ENCODE results near the gene BCLAF3.

Gene BCLAF3

DNA sequence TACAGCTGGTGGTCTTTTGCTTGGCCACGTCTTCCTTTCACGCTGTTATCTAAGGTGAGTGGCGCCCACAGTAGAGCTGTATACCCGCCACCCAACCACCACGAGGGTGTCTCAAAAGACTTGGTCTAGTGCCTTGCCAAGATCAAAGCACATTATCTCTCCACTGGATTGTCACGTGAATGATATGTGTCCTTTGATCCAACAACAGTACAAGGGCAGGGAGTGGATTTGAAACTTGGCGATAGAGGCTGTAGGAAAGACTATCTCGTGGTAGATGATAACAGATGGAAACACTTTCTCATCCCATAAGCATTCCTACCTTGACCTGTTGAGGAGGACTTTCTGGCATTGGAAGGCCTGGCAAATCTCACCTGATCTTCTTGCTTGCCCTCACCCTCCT lies 37.7 kb upstream of the BCLAF3 start:
- intact Hi-C loops (cut with DNase I; ENCODE audit: low total_unique reads) = no loop called here
- Histone ChIP-seq H3K27me3 (no peaks in the 10 kb centered on the region), H3K4me3 (no peak overlapping the region), H3K36me3 (no peaks in the 10 kb centered on the region), H3K27ac (no peak overlapping the region), H3K9me3 (no peaks in the 10 kb centered on the region), H3K4me1 (no peaks in the 10 kb centered on the region)
- TF ChIP-seq, protein P1, sequence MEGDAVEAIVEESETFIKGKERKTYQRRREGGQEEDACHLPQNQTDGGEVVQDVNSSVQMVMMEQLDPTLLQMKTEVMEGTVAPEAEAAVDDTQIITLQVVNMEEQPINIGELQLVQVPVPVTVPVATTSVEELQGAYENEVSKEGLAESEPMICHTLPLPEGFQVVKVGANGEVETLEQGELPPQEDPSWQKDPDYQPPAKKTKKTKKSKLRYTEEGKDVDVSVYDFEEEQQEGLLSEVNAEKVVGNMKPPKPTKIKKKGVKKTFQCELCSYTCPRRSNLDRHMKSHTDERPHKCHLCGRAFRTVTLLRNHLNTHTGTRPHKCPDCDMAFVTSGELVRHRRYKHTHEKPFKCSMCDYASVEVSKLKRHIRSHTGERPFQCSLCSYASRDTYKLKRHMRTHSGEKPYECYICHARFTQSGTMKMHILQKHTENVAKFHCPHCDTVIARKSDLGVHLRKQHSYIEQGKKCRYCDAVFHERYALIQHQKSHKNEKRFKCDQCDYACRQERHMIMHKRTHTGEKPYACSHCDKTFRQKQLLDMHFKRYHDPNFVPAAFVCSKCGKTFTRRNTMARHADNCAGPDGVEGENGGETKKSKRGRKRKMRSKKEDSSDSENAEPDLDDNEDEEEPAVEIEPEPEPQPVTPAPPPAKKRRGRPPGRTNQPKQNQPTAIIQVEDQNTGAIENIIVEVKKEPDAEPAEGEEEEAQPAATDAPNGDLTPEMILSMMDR (IDR thresholded peaks at IDR 0.05) = no peak
- no peak for DNase-seq

DNA sequence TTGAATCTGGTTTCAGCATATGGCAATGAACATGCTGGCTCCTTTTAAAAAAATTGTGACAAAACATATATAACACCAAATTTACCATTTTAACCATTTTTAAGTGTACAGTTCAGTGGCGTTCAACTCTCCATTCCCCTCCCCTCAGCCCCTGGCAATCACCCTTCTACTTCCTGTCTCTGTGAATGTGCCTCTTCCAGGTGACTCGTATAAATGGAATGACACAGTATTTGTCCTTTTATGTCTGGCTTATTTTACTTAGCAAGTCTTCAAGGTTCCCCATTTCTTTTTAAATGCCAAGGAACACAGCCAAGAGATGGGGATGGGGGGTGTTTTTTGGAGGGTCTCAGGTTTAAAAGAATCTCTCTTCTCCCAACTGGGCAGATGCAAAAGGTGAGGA lies 35.4 kb upstream of the BCLAF3 start:
- Histone ChIP-seq H3K4me1 (no peaks in the 10 kb centered on the region), H3K36me3 (no peaks in the 10 kb centered on the region), H3K27me3 (no peaks in the 10 kb centered on the region), H3K9me3 (no peaks in the 10 kb centered on the region), H3K4me3 (no peak overlapping the region), H3K27ac (no peak overlapping the region)
- intact Hi-C loops (cut with DNase I; ENCODE audit: low total_unique reads) = no loop called here
- TF ChIP-seq, protein P1 (IDR thresholded peaks at IDR 0.05) = no peak
- no peak for DNase-seq

DNA sequence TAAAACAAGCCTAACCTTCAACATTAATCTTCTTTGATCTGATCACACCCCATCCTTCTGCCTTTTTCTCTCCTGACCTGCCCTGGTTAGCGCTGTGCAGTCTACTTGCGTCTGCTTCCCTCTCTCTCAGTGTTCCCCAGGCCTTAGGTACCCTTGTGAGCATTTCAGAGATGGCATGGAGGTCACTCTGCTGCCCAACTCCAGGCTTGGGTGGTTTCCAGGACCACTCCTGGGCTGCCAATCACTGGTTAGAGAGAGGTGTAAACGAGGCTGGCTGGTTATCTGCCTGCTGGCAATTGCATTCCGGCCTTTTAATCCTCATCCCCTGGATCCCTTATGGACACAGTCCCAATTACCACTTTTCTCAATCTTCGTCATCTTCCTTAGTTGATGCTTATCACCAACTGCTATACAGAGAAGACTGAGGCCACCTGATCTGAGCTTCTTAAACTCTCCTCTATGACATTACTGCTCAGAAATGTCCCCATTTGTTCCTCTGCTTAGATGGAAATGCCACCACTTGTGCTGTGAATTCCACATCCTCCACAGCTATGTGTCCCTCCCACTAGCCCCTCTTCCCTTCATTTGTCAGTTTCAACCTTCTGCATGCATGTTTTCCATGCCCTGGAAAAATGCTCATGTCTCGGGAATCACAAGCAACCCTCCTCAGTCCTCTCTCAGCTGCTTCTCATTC lies 29.0 kb upstream of the BCLAF3 start:
- TF ChIP-seq, protein P1 (IDR thresholded peaks at IDR 0.05) = no peak
- H3K36me3 ChIP-seq = no peaks in the 10 kb centered on the region
- intact Hi-C loops (cut with DNase I; ENCODE audit: low total_unique reads) = no loop called here
- H3K27me3 ChIP-seq = no peaks in the 10 kb centered on the region
- no peak for DNase-seq
- no peaks in the 10 kb centered on the region for H3K4me1 ChIP-seq
- H3K27ac ChIP-seq = no peak overlapping the region
- H3K4me3 ChIP-seq = no peak overlapping the region
- no peaks in the 10 kb centered on the region for H3K9me3 ChIP-seq

DNA sequence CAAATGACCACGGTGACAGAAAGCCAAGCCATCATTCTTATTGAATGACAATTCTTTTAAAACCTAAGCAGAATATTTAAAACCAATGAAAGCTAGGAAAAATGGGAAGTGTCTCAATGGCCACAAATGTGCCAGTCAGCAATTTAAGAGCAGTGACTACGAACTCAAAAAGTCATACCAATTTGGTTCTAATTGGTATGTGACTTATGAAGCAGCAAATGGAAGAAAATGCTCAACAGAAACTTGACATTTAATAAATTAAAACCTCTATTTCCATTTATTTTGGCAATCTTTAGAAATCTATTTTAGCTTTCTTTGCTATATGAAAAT lies 25.7 kb upstream of the BCLAF3 start:
- no peak for DNase-seq

DNA sequence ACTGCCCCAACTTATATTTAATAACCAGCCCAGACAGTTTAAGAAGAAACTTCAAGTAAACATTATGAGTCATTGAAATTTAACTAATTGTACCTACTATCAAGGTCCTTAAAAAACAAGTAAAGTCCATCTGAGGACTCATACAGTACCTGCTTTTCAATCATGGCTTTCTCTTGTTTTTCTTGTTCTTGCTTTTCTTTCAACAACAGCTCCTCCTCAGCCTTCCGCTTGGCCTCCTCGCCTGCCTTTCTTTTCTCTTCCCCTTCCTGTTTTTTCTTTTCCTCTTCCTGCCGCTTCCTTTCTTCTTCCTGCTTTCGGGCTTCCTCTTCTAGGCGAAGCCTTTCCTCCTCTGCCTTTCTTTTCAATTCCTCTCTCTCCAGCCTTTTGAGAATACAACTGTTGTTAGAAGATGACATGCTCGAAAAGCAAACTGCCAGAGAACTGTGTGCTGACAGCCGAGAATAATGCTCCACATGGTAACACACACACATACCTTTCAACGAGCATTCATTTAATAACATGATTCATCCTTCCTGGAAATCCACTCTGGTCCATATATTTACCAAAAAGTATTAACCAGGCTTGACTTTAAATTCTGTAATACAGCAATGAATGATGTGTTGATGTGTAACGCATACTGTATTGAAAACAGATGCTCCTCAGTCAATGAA lies 25.2 kb upstream of the BCLAF3 start:
- H3K9me3 ChIP-seq = no peaks in the 10 kb centered on the region
- DNase-seq = no peak
- no peaks in the 10 kb centered on the region for H3K27me3 ChIP-seq
- intact Hi-C loops (cut with DNase I; ENCODE audit: low total_unique reads) = no loop called here
- TF ChIP-seq, protein P1 (IDR thresholded peaks at IDR 0.05) = no peak
- H3K4me3 ChIP-seq = no peak overlapping the region
- H3K36me3 ChIP-seq = no peaks in the 10 kb centered on the region
- no peak overlapping the region for H3K27ac ChIP-seq
- H3K4me1 ChIP-seq = no peaks in the 10 kb centered on the region

More for the DNA sequence above, 25.7 kb upstream of the BCLAF3 start:
- Histone ChIP-seq H3K27me3 (no peaks in the 10 kb centered on the region), H3K4me1 (no peaks in the 10 kb centered on the region), H3K27ac (no peak overlapping the region), H3K9me3 (no peaks in the 10 kb centered on the region), H3K36me3 (no peaks in the 10 kb centered on the region), H3K4me3 (no peak overlapping the region)
- intact Hi-C loops (cut with DNase I; ENCODE audit: low total_unique reads) = no loop called here
- TF ChIP-seq, protein P1 (IDR thresholded peaks at IDR 0.05) = no peak

Measured in tibial artery (tissue), 4 donors.